Neural cell (in vitro differentiated cells): ENCODE results near the gene SYTL3. TPM values are rescaled to one million over a fixed set of nuclear protein-coding genes. Genes with fewer than 3 reads are reported as not detected.

Source experiments
- H2AFZ ChIP-seq: fragments of 200-600, 300-800 bp; sonication (generic), shearing (Covaris generic); 2 replicates; pipeline ENCODE4 v1.6.0; 2014; ENCODE audit warnings: low read depth, mild to moderate bottlenecking, antibody characterized with exemption, low read length, moderate library complexity
- H3F3A ChIP-seq: fragments of 200-600 bp; shearing (Covaris generic); 2 replicates; pipeline ENCODE4 v1.6.1; 2016; ENCODE audit warnings: mild to moderate bottlenecking, moderate library complexity, mixed read lengths, antibody characterized with exemption, low read length; ENCODE audit not compliant: insufficient read depth, poor library complexity, severe bottlenecking
- H3K27ac ChIP-seq: fragments of 200-600, 300-800 bp; sonication (generic), shearing (Covaris generic); 2 replicates; pipeline ENCODE4 v1.5.1; 2014; ENCODE audit warnings: mild to moderate bottlenecking, low read length, moderate library complexity
- H3K27me3 ChIP-seq: fragments of 300-800, 200-600 bp; sonication (generic), shearing (Covaris generic); 2 replicates; pipeline ENCODE4 v1.6.0; 2014; ENCODE audit warnings: mild to moderate bottlenecking, low read depth, low read length, moderate library complexity; ENCODE audit not compliant: insufficient read depth
- H3K36me3 ChIP-seq: fragments of 300-800, 200-600 bp; sonication (generic), shearing (Covaris generic); 2 replicates; pipeline ENCODE4 v1.5.1; 2014; ENCODE audit warnings: mild to moderate bottlenecking, antibody characterized with exemption, low read length, moderate library complexity; ENCODE audit not compliant: insufficient read depth
- H3K4me2 ChIP-seq: fragments of 300-800, 200-600 bp; sonication (generic), shearing (Covaris generic); 2 replicates; pipeline ENCODE4 v1.6.0; 2014; ENCODE audit warnings: mild to moderate bottlenecking, low read length
- H3K4me3 ChIP-seq: fragments of 300-800, 200-600 bp; sonication (generic), shearing (Covaris generic); 2 replicates; pipeline ENCODE4 v1.5.1; 2014; ENCODE audit warnings: mild to moderate bottlenecking, low read length, moderate library complexity
- H3K79me2 ChIP-seq: fragments of 200-600 bp; shearing (Covaris generic); replicated peaks from 2 replicates; pipeline ENCODE4 v1.6.0; 2014; ENCODE audit warnings: mild to moderate bottlenecking, low read length, moderate library complexity; ENCODE audit not compliant: insufficient read depth
- H3K9ac ChIP-seq: fragments of 300-800, 200-600 bp; sonication (generic), shearing (Covaris generic); 2 replicates; pipeline ENCODE4 v1.6.1; 2016; ENCODE audit warnings: mild to moderate bottlenecking, low read length, mixed read lengths
- H3K9me2 ChIP-seq: fragments of 200-600 bp; shearing (Covaris generic); 2 replicates; pipeline ENCODE4 v1.6.1; 2016; ENCODE audit warnings: mild to moderate bottlenecking, low read length, mixed read lengths; ENCODE audit not compliant: insufficient read depth
- H3K9me3 ChIP-seq: fragments of 200-600, 300-800 bp; sonication (generic), shearing (Covaris generic); 2 replicates; pipeline ENCODE4 v1.6.1; 2016; ENCODE audit warnings: mild to moderate bottlenecking, mixed run types, low read length, moderate library complexity, mixed read lengths
- H4K20me1 ChIP-seq: fragments of 200-600 bp; shearing (Covaris generic); 2 replicates; pipeline ENCODE4 v1.6.1; 2016; ENCODE audit warnings: mild to moderate bottlenecking, mixed run types; ENCODE audit not compliant: insufficient read depth
- CTCF ChIP-seq: fragments of 450-650 bp; IDR thresholded peaks from 2 replicates; pipeline ENCODE4 v1.5.1; 2014; ENCODE audit warnings: antibody characterized with exemption, mild to moderate bottlenecking, moderate library complexity; ENCODE audit not compliant: poor library complexity, severe bottlenecking
- EP300 ChIP-seq: fragments of 450-650 bp; conservative IDR thresholded peaks from 2 replicates; pipeline ENCODE4 v1.6.1; 2014; ENCODE audit warnings: antibody characterized with exemption, mild to moderate bottlenecking, moderate library complexity; ENCODE audit not compliant: poor library complexity, severe bottlenecking
- EZH2 ChIP-seq: fragments of 200-600, 300-800 bp; shearing (Covaris generic), sonication (generic); IDR thresholded peaks from 2 replicates; pipeline ENCODE4 v1.6.1; 2014; ENCODE audit warnings: antibody characterized with exemption, low read length, borderline replicate concordance, mild to moderate bottlenecking; ENCODE audit not compliant: insufficient read depth, poor library complexity, severe bottlenecking
- MXI1 ChIP-seq: fragments of 450-650 bp; conservative IDR thresholded peaks from 2 replicates; pipeline ENCODE4 v1.6.1; 2014; ENCODE audit warnings: antibody characterized with exemption, mild to moderate bottlenecking; ENCODE audit not compliant: poor library complexity, severe bottlenecking
- POLR2AphosphoS5 ChIP-seq: IDR thresholded peaks from 2 replicates; pipeline ENCODE4 v1.6.1; 2012
- RAD21 ChIP-seq: fragments of 450-650 bp; conservative IDR thresholded peaks from 2 replicates; pipeline ENCODE4 v1.6.1; 2014; ENCODE audit warnings: antibody characterized with exemption, mild to moderate bottlenecking, moderate library complexity
- REST ChIP-seq: IDR thresholded peaks from 2 replicates; pipeline ENCODE4 v1.6.1; 2012; ENCODE audit warnings: borderline replicate concordance
- SMC3 ChIP-seq: fragments of 450-650 bp; conservative IDR thresholded peaks from 2 replicates; pipeline ENCODE4 v1.6.1; 2014; ENCODE audit warnings: antibody characterized with exemption, mild to moderate bottlenecking, moderate library complexity; ENCODE audit not compliant: poor library complexity
- TAF1 ChIP-seq: IDR thresholded peaks from 2 replicates; pipeline ENCODE4 v1.6.1; 2012; ENCODE audit warnings: low read depth
- polyA plus RNA-seq: library from polyadenylated mRNA; depleted of rRNA; stranded (reverse); fragments of >200 nt; gene quantifications from 2 replicates; pipeline ENCODE4 v1.2.3, GENCODE V29; 2014

SYTL3 gene
- polyA plus RNA-seq, 1 donor from 2014 or later = 2.1 TPM

GRCh38 chr6:158603261-158604047 lies 46.4 kb upstream of the SYTL3 start:
- Histone ChIP-seq H3K9me3 (no peaks in the 10 kb centered on the region), H2AFZ (no peak overlapping the region), H3K9ac (no peak overlapping the region), H3K36me3 (no peaks in the 10 kb centered on the region), H4K20me1 (no peaks in the 10 kb centered on the region), H3F3A (no peaks in the 10 kb centered on the region), H3K4me2 (no peak overlapping the region), H3K9me2 (no peaks in the 10 kb centered on the region), H3K79me2 (no peaks in the 10 kb centered on the region), H3K4me3 (no peak overlapping the region), H3K27me3 (no peaks in the 10 kb centered on the region), H3K27ac (no peak overlapping the region)
- no peak for TF ChIP-seq SMC3
- TF ChIP-seq TAF1 = no peak
- TF ChIP-seq POLR2AphosphoS5 = no peak
- TF ChIP-seq EP300 = no peak
- no peak for TF ChIP-seq EZH2
- TF ChIP-seq CTCF = no peak
- TF ChIP-seq RAD21 = no peak
- TF ChIP-seq REST = no peak
- no peak for TF ChIP-seq MXI1

DNA sequence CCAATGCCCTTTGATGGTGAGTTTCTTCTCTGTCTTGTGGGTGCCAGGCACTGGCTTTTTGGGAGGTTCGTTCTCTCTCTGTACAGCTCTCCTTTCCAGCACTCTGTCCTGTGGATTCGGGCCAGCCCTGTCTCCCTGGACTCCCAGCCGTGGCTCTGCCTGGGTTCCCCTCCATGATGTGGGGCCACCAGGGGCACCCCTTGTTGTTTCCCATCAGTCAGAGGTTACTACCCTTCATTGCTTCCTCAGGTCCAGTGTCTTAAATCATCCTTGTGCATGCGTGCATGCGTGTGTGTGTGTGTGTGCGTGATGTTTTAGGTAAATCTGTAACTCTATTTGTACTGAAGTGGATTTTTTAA lies 45.8 kb upstream of the SYTL3 start:
- Histone ChIP-seq H3K9ac (no peak overlapping the region), H3K9me2 (no peaks in the 10 kb centered on the region), H3K9me3 (no peaks in the 10 kb centered on the region), H3K36me3 (no peaks in the 10 kb centered on the region), H3K4me2 (no peak overlapping the region), H2AFZ (no peak overlapping the region), H3K79me2 (no peaks in the 10 kb centered on the region), H4K20me1 (no peaks in the 10 kb centered on the region), H3K4me3 (no peak overlapping the region), H3K27ac (no peak overlapping the region), H3F3A (no peaks in the 10 kb centered on the region), H3K27me3 (no peaks in the 10 kb centered on the region)
- no peak for TF ChIP-seq REST
